ENCODE data around the gene DDB1. TPM values are rescaled to one million over a fixed set of nuclear protein-coding genes. Genes with fewer than 3 reads are reported as not detected.

The DDB1 gene
- total RNA-seq, 1 experiment from 2014 or later = 297 TPM

GRCh38 chr11:61281581-61282250 lies 51.2 kb downstream of the DDB1 start:
- H4K8ac ChIP-seq (replicated peaks; ENCODE audit: insufficient read length, low read depth, low read length) = no peak overlapping the region
- TF ChIP-seq, protein P1, sequence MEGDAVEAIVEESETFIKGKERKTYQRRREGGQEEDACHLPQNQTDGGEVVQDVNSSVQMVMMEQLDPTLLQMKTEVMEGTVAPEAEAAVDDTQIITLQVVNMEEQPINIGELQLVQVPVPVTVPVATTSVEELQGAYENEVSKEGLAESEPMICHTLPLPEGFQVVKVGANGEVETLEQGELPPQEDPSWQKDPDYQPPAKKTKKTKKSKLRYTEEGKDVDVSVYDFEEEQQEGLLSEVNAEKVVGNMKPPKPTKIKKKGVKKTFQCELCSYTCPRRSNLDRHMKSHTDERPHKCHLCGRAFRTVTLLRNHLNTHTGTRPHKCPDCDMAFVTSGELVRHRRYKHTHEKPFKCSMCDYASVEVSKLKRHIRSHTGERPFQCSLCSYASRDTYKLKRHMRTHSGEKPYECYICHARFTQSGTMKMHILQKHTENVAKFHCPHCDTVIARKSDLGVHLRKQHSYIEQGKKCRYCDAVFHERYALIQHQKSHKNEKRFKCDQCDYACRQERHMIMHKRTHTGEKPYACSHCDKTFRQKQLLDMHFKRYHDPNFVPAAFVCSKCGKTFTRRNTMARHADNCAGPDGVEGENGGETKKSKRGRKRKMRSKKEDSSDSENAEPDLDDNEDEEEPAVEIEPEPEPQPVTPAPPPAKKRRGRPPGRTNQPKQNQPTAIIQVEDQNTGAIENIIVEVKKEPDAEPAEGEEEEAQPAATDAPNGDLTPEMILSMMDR (conservative IDR thresholded peaks at IDR 0.05) = no peak
- H3K27me3 ChIP-seq (ENCODE audit: insufficient read depth, low read length) = 0 out of 2 replicates have a peak, but pooled peaks cover 2% of the 10 kb centered on the region
- H2BK120ac ChIP-seq (ENCODE audit: low read depth, low read length, poor library complexity, severe bottlenecking) = no peak overlapping the region
- no peak overlapping the region for H2BK20ac ChIP-seq (ENCODE audit: low read depth, low read length, poor library complexity, severe bottlenecking)
- H3K23ac ChIP-seq (ENCODE audit: insufficient read length, low read depth, low read length) = no peak overlapping the region
- H3K9me3 ChIP-seq (ENCODE audit: control insufficient read depth, low read depth, low read length) = no peaks in the 10 kb centered on the region
- H3K4me1 Mint-ChIP-seq = peaks cover 27 to 42% of the 10 kb centered on the region in 2 experiments
- H2AK5ac ChIP-seq (ENCODE audit: insufficient read length, low read length) = no peak overlapping the region
- no peak overlapping the region for H3K27ac Mint-ChIP-seq
- no peak overlapping the region for H2BK12ac ChIP-seq (ENCODE audit: insufficient read length, low read depth, low read length)
- H3K9ac ChIP-seq (ENCODE audit: extremely low read depth, insufficient read length, low read length) = no peak overlapping the region
- no peak overlapping the region for H4K5ac ChIP-seq (ENCODE audit: insufficient read length, low read depth, low read length)
- peaks cover 2 to 76% (median 21%) of the 10 kb centered on the region in 3 experiments; a peak in 5 of 7 replicates for H3K36me3 Mint-ChIP-seq (ENCODE audit: insufficient read depth in 1 of 3, low read depth in 3 of 3)
- H3K4ac ChIP-seq (ENCODE audit: low read depth, low read length) = no peak overlapping the region
- no peak overlapping the region for H3K27ac ChIP-seq (ENCODE audit: insufficient read length, low read depth, low read length)
- H3K56ac ChIP-seq (ENCODE audit: insufficient read length, low read depth, low read length) = no peak overlapping the region
- no peaks in the 10 kb centered on the region; a peak in 1 of 5 replicates for H3K9me3 Mint-ChIP-seq
- H4K91ac ChIP-seq (ENCODE audit: insufficient read length, low read depth, low read length) = no peak overlapping the region
- H3K4me2 ChIP-seq (ENCODE audit: insufficient read depth, insufficient read length, low read length) = peak overlapping the region; percentile 23
- H3K18ac ChIP-seq (ENCODE audit: insufficient read length, low read depth, low read length) = peak overlapping the region; percentile 85
- DNase-seq = peak; percentile 91
- no CpG with 5 or more reads among the region's 35 CpGs for WGBS (ENCODE audit: extremely low coverage, insufficient read length, low lambda C conversion rate)
- no peaks in the 10 kb centered on the region for H4K20me1 ChIP-seq (ENCODE audit: control insufficient read depth, insufficient read depth, insufficient read length)
- peak overlapping the region; percentile 53; the same call in 1 of the 2 replicates for H3K14ac ChIP-seq (ENCODE audit: insufficient read depth, low read length)
- peaks cover 22% of the 10 kb centered on the region for H3K27me3 Mint-ChIP-seq (ENCODE audit: low read depth)
- H3K23me2 ChIP-seq (ENCODE audit: insufficient read length, low read depth, low read length, poor library complexity, severe bottlenecking) = no peaks in the 10 kb centered on the region
- peak overlapping the region; percentile 42 to 55 for H3K4me3 Mint-ChIP-seq
- H3K4me1 ChIP-seq (ENCODE audit: insufficient read depth, low read length) = no peaks in the 10 kb centered on the region; the same call in 1 of the 2 replicates
- no peaks in the 10 kb centered on the region for H3K79me1 ChIP-seq (ENCODE audit: insufficient read depth, low read depth, low read length, poor library complexity, severe bottlenecking)
- H2BK15ac ChIP-seq (ENCODE audit: low read depth, low read length) = no peak overlapping the region
- no peak overlapping the region for H2BK5ac ChIP-seq (ENCODE audit: insufficient read length, low read length)
- no peak overlapping the region for H3T11ph ChIP-seq (ENCODE audit: low read length)
- no peak overlapping the region for H2AFZ ChIP-seq (ENCODE audit: low read length)
- H3K79me2 ChIP-seq (ENCODE audit: insufficient read depth, low read length) = no peaks in the 10 kb centered on the region
